GM18858 (cell line): Measurements from ENCODE around the gene BABAM2.
"Not testable (repeated sequence)": the region's sequence is repeated elsewhere in the genome, so short reads cannot be mapped to it uniquely, and the experiment has no call there.

Experiments
- ATAC-seq: cut with Tn5 transposase; IDR thresholded peaks from one replicate; pipeline ENCODE4 v1.9.1; 2021; ENCODE audit not compliant: unreplicated experiment

BABAM2 gene

GRCh38 chr2:27875089-27875881 is 15.2 kb upstream of the BABAM2 start:
- ATAC-seq, result no peak

DNA sequence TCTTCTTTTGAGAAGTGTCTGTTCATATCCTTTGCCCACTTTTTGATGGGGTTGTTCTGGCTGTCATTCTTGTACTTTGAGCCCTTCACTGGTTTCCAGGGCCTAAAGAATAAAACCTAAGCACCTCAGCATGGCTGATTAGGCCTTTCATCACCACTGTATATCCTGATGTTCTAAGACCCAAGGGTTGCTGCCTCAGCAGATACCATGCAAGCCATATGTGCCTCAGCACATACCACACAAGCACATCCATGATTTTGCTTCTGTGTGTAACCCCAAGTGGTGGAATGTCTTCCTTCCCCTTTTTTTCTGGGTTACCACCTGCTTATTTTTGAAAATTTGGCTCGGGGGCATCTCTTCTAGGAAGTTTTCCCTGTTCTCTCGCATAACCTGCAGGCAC is 11.7 kb upstream of the BABAM2 start:
- ATAC-seq, result no peak

GRCh38 chr2:27881815-27882583 is 8.5 kb upstream of the BABAM2 start:
- not testable (repeated sequence) for ATAC-seq

DNA sequence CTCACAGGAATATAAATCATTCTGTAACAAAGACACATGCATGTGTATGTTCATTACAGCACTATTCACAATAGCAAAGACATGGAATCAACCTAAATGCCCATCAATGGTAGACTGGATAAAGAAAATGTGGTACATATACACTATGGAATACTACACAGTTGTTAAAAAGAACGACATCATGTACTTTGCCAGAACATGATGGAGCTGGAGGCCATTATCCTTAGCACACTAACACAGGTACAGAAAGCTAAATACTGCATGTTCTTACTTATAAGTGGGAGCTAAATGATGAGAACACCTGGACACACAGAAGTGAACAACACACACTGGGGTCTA is 8.0 kb upstream of the BABAM2 start:
- not testable (repeated sequence) for ATAC-seq

DNA sequence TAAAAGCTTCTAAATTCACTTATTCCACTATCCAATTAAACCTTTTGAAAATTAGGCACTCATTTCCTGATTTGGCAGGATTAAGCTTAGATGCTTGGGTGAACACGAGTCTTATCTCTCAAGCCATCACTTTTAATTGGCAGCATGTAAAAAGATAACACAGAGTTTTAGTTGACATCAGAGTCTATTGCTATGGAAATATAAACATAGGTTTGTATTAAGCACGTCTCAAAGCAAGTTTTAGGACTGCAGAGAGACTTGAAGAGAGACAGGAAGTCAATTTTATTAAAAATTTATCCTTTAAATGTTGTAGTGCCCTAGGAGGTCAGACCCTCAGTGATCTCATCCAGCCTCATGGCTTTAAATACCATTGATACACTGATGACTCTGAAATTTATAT is 5.9 kb upstream of the BABAM2 start:
- no peak for ATAC-seq

DNA sequence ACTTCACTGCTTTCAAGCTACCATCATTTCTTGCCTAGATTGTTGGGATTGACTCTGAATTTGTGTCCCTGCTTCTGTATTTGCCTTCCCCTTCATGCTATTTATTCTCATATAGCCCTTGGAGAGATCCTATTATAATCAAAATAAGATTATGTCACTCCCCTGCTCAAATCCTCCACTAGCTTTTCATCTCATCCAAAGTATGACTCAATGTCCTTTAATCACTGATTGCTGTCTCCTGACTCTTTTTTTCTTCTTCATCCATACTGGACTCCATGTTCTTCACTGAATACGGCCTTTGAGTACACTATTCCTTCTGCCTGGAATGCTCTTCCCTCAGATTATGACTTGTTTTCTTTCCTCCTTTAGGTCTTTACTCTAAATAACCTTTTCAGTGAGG is 5.3 kb upstream of the BABAM2 start:
- no peak for ATAC-seq

DNA sequence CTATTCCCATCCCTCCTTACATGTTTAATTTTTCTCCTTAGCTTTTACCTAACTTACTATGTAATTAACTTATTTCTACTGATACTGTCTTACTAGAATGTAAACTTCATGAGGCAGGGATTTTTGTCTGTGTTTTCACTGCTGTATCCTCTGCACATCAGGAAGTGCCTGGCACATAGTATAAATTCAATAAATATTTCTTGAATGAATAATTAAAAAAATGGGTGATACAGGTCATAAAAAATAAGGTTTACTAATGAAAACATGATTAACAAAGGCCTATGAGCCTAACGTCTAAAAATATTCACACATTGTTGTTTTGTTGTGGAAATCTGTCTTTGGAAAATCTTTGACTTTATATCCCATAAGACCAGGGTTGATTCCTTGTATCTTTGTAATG is 4.9 kb upstream of the BABAM2 start:
- no peak for ATAC-seq

- ATAC-seq, result no peak
Measured at GRCh38 chr2:27886322-27886721, 4.2 kb upstream of the BABAM2 start.

GRCh38 chr2:27887111-27887510 is 3.4 kb upstream of the BABAM2 start:
- no peak for ATAC-seq

DNA sequence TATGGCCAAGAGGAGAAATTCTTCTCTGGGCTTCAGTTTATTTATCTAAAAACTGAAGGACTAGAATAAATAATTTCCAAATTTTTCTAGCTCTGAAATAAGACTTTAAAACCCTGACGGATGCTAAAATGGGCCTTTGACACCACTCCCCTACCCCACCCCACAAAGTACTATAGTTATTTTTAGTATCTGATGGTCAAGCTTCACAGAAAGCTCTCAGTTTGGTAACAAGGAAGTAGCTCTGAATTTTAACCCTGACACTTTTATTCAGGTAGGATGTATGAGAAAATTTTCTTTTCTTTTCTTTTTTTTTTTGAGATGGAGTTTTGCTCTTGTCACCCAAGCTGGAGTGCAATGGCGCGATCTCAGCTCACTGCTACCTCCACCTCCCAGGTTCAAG is 2.7 kb upstream of the BABAM2 start:
- no peak for ATAC-seq

GRCh38 chr2:27888790-27889189 is 1.7 kb upstream of the BABAM2 start:
- no peak for ATAC-seq

DNA sequence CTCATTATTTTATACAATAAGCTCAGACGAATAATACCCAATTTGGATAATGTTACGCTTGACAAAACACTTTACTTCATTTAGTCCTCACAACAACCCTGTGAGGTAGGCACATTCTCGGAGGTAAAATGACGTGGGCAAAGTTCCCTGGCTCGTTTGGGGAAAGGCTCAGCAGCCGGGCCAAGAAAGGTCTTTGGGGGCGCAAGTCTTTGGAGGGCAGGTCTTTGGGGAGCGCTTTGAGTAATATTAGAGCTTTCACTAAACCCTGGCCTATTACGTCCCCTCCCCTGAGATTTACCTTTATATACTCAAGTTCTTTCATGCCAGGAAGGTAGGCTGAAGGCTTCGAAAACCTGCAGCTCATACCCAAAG is 769 bp upstream of the BABAM2 start:
- no peak for ATAC-seq

- ATAC-seq, result no peak
Measured at GRCh38 chr2:27890924-27891672, 569 bp downstream of the BABAM2 start.

DNA sequence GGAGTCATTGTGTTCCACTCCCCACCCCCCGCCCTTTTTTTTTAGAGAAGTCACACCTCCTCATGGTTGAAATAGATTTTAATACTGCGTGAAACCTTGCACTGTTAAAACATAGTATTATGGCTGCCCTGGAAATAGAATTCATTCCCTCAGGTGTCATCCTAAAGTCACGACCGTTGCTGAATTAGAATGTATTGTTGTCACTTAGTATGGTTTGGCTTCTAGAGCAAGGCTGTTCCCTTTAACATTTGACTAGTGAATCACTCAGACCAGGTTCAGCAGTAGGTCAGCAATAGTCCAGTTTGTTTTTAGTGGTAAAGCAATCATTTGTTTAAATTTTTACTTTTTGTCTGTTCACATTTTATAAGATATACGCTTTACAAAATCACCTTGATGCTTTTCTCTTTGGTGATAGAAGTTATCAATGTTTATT is 1.2 kb downstream of the BABAM2 start:
- ATAC-seq, result no peak

DNA sequence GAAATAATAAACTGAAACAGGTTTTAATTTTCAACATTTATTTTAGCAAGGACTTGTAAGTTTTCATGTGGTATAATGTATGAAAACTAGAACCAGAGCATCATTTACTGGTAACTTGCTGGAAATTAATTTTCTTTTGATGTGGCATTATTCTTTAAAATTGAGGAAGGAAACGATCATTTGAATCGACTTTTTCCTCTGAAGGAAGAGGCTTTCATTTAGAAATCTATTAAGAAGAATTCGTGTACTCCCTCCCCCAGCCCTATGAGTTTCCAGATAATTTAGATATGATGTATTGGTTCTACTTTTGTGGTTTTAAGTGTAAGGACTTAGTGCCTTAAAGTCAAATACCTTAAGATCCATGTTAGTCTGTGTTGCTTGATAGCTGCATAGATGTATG is 2.5 kb downstream of the BABAM2 start:
- ATAC-seq, result no peak

- no peak for ATAC-seq
Measured at GRCh38 chr2:27897717-27898116, 7.2 kb downstream of the BABAM2 start.

DNA sequence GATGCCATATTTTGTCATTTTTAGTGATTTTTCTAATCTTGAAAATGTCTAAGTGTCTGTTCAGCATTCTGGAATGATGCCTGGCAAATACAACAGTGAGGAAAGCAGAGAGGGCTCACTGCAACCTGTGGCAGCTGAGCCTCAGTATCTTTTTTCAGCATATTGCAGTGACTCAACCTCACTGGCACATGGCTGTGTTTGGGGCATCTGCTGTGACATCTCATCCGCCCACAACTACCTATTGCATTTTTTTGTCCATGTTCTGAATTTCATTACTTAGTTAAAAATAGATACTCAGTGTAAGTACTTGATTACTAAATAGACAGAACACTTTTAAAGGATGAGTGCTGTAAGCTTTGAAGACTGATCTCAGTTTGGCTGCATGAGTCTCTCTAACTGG is 10.7 kb downstream of the BABAM2 start:
- no peak for ATAC-seq

GRCh38 chr2:27902098-27902497 is 11.6 kb downstream of the BABAM2 start:
- no peak for ATAC-seq

- ATAC-seq, result no peak
Measured at GRCh38 chr2:27903018-27903417, 12.5 kb downstream of the BABAM2 start.

DNA sequence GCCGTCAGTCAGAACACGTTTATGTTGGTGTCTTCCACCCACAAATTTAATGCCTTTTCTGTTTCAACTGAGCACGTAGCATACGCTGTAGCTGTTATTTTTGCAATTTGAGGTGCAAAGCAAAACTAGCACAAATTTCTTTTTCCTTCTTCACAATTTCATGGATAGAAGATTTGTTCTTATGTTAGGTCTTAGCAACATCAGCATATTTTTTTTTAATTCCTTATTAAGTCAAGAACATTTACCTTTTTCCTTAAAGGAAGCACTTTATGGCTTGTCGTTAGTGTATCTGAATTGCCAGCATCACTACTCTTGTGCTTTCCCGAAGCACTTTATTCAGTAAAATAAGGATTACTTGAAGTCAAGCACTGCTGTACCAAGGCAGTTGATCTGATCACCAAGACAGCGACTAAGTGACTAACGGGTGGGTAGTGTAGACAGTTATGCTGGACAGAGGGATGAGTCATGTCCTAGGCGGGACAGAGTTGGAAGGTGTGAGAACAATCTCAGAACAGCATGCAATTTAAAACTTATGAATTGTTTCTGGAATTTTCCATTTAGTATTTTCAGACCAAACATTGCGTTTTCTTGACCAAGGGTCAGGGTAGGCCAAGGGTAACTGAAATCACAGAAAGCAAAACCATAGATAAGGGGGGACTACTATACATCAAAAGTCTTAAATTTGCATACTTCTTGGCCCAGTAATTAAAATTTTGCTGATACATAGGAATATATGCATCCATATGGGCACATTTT is 13.3 kb downstream of the BABAM2 start:
- ATAC-seq, result no peak

GRCh38 chr2:27904405-27904665 is 13.8 kb downstream of the BABAM2 start:
- no peak for ATAC-seq
